ENCODE measurements around the gene URM1. TPM values are rescaled to one million over a fixed set of nuclear protein-coding genes. Genes with fewer than 3 reads are reported as not detected.

URM1 gene
- total RNA-seq, 2 donors from 2014 or later = 41.4 to 83.5 TPM

DNA sequence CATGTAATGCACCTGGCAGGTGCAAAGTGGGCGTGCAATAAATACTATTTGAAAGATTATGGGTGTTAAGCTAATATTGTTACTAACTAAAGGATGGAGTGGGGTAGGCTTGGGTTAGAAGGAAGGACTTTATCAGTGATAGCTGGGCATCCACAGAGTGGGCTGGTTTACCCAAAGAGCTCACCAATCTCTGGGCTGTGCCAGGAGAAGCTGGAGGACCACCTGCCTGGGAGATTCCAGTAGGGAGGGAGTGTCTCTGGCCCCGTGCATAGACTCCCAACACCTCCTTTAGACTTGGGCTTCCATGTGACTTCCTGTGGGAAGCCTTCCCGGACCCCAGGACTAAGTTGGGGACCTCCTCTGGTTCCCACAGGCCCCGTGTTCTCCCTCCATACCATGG, 5.6 kb upstream of the URM1 start:
- no peak for ATAC-seq (replicated peaks)
- Mint-ChIP-seq H3K27ac (no peak overlapping the region), H3K36me3 (ENCODE audit: low read depth) (no peaks in the 10 kb centered on the region), H3K4me1 (peaks cover 5% of the 10 kb centered on the region), H3K9me3 (no peaks in the 10 kb centered on the region), H3K4me3 (no peak overlapping the region), H3K27me3 (no peaks in the 10 kb centered on the region)

DNA sequence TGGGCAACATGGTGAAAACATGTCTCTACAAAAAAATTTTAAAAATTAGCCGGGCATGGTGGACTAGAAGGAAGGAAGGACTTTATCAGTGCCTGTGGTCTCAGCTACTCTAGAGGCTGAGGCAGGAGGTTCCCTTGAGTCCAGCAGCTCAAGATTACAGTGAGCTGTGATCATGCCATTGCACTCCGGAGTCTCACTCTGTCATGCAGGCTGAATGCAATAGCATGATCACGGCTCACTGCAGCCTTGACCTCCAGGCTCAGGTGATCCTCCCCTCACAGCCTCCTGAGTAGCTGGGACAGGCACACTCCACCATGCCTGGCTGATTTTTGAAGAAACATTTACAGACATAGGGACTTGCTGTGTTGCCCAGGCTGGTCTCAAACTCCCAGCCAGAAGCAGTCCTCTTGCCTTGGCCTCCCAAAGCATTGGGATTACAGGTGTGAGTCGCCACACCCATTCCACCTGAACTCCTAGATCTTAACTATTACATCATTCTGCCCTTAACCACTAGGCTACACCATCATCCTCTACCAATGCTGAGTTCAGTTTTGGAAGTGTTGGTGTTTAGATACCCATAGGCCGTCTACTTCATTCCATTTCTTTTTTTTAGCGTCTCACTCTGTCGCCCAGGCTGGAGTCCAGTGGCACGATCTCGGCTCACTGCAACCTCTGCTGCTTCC, 2.0 kb upstream of the URM1 start:
- Mint-ChIP-seq H3K27me3 (no peaks in the 10 kb centered on the region), H3K36me3 (ENCODE audit: low read depth) (peaks cover 29% of the 10 kb centered on the region), H3K9me3 (no peaks in the 10 kb centered on the region), H3K4me1 (peaks cover 22% of the 10 kb centered on the region), H3K4me3 (no peak overlapping the region), H3K27ac (no peak overlapping the region)
- no peak for ATAC-seq (replicated peaks)

DNA sequence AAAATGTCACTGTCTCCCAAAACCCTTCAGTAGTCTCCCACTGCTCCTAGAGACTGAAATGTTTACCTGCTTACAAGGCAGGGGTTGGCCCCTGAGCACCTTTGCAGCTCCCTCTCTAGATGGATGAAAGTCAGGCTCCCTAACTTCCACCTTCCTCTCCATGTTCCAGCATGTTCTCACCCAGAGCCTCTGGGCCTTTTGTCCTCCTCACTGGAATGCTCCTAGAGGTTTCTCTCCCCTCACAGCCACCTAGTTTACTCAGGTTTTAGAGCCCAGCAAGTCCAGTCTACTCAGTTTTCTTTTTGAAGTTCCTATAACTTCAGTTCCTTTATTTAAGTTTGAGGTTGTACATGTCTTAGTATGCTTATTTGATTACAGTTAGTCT, 815 bp upstream of the URM1 start:
- Mint-ChIP-seq H3K4me1 (peaks cover 22% of the 10 kb centered on the region), H3K36me3 (ENCODE audit: low read depth) (peaks cover 29% of the 10 kb centered on the region), H3K9me3 (no peaks in the 10 kb centered on the region), H3K27ac (peak overlapping the region; percentile 97), H3K27me3 (no peaks in the 10 kb centered on the region), H3K4me3 (peak overlapping the region; percentile 98)
- no peak for ATAC-seq (replicated peaks)

DNA sequence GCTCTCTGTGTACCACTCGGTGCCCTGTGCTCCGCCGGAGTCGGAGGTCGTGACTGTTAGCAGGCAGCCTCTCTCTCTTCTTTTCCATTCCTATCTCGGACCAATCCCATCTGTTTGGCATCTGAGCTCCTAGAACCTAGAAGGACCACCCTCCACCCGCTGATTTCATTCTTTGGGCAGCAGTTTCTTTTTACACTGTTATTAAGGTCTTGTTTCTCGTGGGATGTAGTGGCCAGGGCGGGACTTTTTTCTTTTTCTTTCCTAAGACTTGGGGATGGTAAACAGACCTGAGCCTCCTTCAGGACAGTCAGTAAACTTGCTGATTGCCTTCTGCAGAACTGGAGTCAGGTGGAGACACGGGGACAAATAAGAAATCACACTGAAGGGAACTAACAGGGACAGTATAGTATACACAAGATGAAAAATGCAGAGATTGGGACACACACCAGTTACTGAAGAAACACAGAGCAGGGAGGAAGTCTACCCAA, 500 bp downstream of the URM1 start:
- Mint-ChIP-seq H3K27ac (peak overlapping the region; percentile 97), H3K4me3 (peak overlapping the region; percentile 98), H3K4me1 (peaks cover 22% of the 10 kb centered on the region), H3K27me3 (no peaks in the 10 kb centered on the region), H3K9me3 (no peaks in the 10 kb centered on the region), H3K36me3 (ENCODE audit: low read depth) (peaks cover 37% of the 10 kb centered on the region)
- ATAC-seq (replicated peaks) = no peak

DNA sequence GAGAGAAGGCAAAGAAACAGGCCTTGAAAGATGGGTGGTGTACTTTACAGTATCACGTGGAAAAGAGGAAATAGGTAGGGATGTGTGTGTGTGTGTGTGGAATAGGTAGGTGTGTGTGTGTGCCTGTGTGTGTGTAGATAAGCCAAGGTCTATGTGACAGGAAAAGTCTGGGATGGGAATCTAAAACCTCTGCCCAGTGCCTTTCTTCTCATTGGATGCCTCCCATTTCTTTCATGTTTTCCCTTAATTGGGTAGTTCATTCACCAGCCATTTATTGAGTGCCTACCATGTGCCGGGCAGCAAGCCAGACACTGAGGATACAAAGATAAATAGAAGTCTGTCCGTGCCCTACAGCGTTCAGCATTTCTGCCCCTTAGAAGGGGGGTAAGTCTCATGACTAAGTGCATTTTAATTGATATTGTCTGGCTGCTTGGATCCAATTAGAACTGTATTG, 1.0 kb downstream of the URM1 start:
- no peak for ATAC-seq (replicated peaks)
- Mint-ChIP-seq H3K27ac (peak overlapping the region; percentile 97), H3K4me3 (peak overlapping the region; percentile 98), H3K36me3 (ENCODE audit: low read depth) (peaks cover 42% of the 10 kb centered on the region), H3K27me3 (no peaks in the 10 kb centered on the region), H3K9me3 (no peaks in the 10 kb centered on the region), H3K4me1 (peaks cover 22% of the 10 kb centered on the region)

DNA sequence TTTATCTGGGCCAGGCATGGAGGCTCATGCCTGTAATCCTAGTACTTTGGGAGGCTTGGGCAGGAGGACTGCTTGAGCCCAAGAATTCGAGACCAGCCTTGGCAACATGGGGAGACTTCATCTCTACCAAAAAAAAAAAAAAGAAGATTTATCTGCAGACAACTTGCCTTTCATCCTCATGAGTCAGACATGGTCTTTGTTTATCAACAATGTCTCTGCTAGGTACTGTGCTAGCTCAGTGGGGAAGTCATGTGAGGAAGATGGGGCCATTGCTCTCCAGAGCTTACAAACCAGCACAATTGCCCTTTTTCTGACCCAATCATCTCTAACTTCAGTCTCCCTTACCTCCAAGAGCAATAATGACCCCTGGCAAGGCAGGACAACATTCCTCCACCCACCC, 1.6 kb downstream of the URM1 start:
- peak overlapping the region; percentile 98 for H3K4me3 Mint-ChIP-seq
- no peak for ATAC-seq (replicated peaks)
- H3K9me3 Mint-ChIP-seq = no peaks in the 10 kb centered on the region
- H3K27me3 Mint-ChIP-seq = no peaks in the 10 kb centered on the region
- peaks cover 45% of the 10 kb centered on the region for H3K36me3 Mint-ChIP-seq (ENCODE audit: low read depth)
- H3K4me1 Mint-ChIP-seq = peaks cover 22% of the 10 kb centered on the region
- no peak overlapping the region for H3K27ac Mint-ChIP-seq

DNA sequence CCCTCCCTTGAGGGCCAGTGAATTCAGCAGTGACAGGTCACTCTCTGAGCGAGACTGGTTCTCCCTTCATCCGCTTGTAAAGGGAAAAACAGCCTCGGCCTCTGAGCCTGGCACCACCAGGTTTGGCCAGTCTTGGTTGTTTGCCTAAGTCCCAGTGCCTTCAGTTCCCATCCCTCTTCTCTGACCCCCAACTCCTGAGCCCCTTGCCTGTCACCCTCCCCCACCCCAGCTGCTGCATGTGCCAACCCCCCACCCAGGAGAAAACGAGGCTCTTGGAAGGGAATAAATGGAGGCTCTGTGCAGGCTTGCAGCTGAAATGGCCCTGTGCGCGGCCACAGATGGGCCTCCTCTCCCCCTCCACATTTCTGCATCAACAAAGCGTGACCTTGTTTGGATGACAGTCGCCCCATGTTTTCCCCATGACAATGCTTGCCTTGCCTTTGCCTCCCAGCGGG, 3.1 kb downstream of the URM1 start:
- H3K27me3 Mint-ChIP-seq = no peaks in the 10 kb centered on the region
- peaks cover 22% of the 10 kb centered on the region for H3K4me1 Mint-ChIP-seq
- H3K4me3 Mint-ChIP-seq = no peak overlapping the region
- no peaks in the 10 kb centered on the region for H3K9me3 Mint-ChIP-seq
- ATAC-seq (replicated peaks) = no peak
- H3K36me3 Mint-ChIP-seq (ENCODE audit: low read depth) = peaks cover 59% of the 10 kb centered on the region
- H3K27ac Mint-ChIP-seq = no peak overlapping the region

DNA sequence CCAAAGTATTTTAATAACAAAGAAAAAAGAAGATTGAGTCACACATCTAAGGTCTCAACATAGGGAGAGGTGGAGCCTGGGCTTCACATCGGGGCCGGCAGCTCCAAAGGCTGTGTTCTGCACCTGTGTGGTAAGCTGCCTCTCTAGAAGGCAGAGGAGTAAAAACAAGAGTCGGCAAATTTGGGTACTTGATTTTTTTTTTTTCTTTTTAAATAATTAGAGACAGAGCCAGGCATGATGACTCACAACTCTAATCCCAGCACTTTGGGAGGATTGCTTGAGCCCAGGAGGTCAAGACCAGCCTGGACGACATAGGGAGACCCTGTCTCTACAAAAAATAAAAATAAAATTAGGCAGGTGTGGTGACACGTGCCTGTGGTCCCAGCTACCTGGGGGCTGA, 4.7 kb downstream of the URM1 start:
- Mint-ChIP-seq H3K4me3 (no peak overlapping the region), H3K36me3 (ENCODE audit: low read depth) (peaks cover 71% of the 10 kb centered on the region), H3K9me3 (no peaks in the 10 kb centered on the region), H3K27ac (no peak overlapping the region), H3K27me3 (no peaks in the 10 kb centered on the region), H3K4me1 (peaks cover 16% of the 10 kb centered on the region)
- no peak for ATAC-seq (replicated peaks)

DNA sequence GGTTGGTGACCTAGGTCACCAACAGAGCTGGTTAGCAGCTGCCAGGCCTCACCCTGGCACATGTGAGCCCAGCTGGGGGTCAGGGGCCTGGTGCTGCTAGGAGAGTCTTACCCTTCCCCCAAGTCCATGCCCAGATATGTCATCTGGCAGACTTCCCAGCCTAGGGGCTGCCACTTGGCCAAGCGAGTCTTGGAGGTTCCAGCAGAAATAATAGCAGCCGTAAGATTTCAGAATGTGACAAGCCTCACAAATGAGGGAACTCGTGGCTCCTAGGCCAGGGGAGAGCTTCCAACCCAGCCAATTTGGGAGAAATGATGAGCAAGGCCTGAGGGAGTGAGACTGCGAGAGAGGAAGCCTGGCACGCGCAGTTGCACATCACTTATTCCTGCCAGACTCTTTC, 11.1 kb downstream of the URM1 start:
- H3K4me1 Mint-ChIP-seq = no peaks in the 10 kb centered on the region
- ATAC-seq (replicated peaks) = no peak
- H3K9me3 Mint-ChIP-seq = no peaks in the 10 kb centered on the region
- peaks cover 53% of the 10 kb centered on the region for H3K36me3 Mint-ChIP-seq (ENCODE audit: low read depth)
- no peaks in the 10 kb centered on the region for H3K27me3 Mint-ChIP-seq
- H3K4me3 Mint-ChIP-seq = no peak overlapping the region
- no peak overlapping the region for H3K27ac Mint-ChIP-seq

DNA sequence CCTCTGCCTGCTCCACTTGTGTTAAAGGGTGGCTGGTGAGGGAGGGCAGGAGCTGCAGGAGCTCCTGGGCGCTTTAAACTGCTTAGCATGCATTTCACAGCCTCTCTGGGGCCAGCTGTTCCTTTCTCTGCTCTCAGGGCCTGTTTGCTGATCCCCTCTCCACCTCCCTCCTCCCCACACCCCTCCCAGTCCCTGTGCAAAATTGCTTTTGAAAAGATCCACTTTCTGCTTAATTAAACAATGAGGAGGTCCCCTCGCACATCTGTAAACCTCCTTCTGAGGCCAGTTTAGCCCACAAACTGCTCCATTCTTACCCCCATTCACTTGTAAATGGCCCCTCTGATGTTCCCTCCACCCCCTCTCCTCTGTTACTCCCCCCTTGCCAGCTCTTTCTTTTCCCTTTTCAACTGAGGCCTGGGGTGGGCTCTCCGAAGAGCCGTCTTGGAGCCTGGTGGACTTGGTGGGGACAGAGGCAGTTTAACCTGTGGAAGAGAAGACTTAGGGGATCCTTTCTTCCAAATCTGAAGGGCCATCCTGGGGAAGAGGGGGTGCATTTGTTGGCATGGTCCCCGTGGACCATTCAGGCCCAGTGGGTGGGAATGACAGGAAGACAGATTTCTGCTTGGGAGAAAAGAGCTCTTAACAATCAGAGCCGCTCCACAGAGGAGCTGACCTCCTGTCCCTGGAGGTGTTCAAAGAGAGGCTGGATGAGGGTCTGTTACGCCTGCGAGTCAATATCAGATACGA, 12.0 kb downstream of the URM1 start:
- H3K4me1 Mint-ChIP-seq = no peaks in the 10 kb centered on the region

DNA sequence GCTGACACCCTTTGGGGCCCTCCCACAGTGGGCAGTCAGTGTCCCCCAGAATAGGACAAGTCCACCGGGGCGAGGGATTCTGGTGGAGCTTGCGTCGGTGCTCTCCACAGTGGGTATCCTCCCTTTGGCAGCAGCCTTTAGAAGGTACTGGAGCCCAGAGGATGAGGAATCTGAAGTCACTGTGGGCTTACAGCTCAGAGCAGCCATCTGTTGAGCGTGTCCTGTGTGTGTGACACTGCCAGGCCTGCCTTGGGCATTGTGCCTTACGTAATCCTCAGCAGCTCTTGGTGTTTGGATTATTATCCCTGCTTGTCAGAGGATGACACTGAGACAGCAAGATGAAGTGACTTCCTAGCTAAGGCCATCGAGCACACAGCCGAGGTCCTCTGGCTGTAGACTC, 12.6 kb downstream of the URM1 start:
- Mint-ChIP-seq H3K27ac (no peak overlapping the region), H3K36me3 (ENCODE audit: low read depth) (peaks cover 54% of the 10 kb centered on the region)

More for the DNA sequence above, 12.0 kb downstream of the URM1 start:
- H3K27me3 Mint-ChIP-seq = no peaks in the 10 kb centered on the region
- no peak overlapping the region for H3K27ac Mint-ChIP-seq
- H3K36me3 Mint-ChIP-seq (ENCODE audit: low read depth) = peaks cover 56% of the 10 kb centered on the region
- ATAC-seq (replicated peaks) = no peak
- no peaks in the 10 kb centered on the region for H3K9me3 Mint-ChIP-seq
- no peak overlapping the region for H3K4me3 Mint-ChIP-seq

DNA sequence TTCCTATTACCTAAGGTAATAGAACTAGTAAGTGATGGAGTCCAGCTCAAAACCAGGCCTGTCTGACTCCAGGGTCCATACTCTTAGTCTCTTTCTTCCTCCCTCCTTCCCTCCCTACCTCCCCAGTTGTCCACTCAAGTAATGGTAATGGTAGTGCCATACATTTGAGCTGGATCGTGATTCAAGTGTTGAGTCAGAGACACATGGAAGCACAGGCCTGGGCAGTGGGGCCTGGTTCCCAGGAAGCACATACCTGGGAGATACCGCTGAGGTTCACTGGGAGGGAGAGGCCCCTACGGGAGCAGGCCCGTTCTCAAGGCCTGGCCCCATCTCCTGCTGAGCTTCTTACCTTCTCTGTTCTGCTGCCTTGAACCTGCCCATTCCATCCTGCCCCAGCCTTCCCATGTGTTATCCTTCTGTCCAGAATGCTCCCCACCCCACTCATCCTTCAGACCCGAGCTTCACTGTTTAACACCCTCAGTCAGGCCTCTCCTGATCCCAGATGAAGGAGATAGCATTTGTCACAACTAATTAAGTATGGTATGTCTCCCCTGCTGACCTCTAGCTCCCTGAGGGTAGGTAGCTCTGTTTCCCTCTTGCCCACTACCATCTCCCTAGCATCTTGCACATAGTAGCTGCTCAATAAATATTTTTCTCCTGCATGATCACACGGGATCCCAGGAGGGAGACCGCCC, 13.8 kb downstream of the URM1 start:
- Mint-ChIP-seq H3K27me3 (no peaks in the 10 kb centered on the region), H3K4me1 (no peaks in the 10 kb centered on the region), H3K9me3 (no peaks in the 10 kb centered on the region), H3K4me3 (no peak overlapping the region), H3K27ac (no peak overlapping the region), H3K36me3 (ENCODE audit: low read depth) (peaks cover 54% of the 10 kb centered on the region)
- no peak for ATAC-seq (replicated peaks)

More for the DNA sequence above, 12.6 kb downstream of the URM1 start:
- no peaks in the 10 kb centered on the region for H3K9me3 Mint-ChIP-seq
- H3K4me3 Mint-ChIP-seq = no peak overlapping the region
- no peak for ATAC-seq (replicated peaks)
- H3K27me3 Mint-ChIP-seq = no peaks in the 10 kb centered on the region
- H3K4me1 Mint-ChIP-seq = no peaks in the 10 kb centered on the region

DNA sequence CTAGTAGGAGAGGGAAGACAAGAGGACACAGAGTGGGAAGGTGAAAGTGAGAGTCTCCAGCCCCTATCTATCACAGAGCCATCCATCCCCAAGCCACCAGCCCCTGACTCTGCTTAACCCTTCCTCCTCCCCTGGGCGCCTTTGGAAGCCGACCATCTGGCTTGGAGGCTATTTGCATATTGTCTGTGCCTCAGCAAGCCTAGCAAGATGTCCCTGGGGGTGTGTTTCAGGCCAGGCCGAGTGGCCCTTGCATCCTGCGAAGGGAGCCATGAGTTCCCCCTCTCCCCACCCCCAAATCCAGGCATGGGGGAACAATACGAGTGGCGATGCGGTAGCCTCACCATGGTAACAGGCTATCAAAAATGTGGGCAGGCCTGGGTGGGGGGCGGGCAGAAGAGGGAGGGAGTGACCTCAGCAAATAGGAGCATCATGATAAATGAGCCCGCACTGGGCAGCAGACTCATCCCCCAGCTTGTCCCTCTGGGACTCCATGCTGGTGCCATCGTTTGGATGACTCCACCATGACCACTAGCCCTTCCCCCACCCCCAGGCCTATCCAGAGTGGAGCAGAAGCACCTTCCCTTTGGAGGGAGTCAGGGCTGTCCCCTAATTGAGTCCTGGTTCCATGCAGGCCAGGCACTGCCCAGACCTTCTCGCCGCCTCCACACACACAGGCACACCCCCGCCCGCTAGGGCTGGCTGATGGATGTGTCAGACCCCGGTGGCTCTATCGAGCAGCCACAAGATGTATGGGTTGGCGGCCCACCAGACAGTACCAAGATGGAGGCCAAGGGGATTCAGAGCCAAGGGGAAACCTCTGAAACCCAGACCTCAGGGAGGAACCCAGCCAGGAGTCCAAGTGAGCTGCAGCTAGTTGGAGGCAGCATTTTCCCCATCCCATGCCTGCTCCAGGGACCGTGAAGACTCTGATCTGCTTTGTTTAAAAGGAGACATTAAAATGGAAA, 14.6 kb downstream of the URM1 start:
- Mint-ChIP-seq H3K27ac (no peak overlapping the region), H3K27me3 (no peaks in the 10 kb centered on the region), H3K9me3 (no peaks in the 10 kb centered on the region), H3K36me3 (ENCODE audit: low read depth) (peaks cover 49% of the 10 kb centered on the region), H3K4me3 (no peak overlapping the region), H3K4me1 (no peaks in the 10 kb centered on the region)
- ATAC-seq (replicated peaks) = no peak

DNA sequence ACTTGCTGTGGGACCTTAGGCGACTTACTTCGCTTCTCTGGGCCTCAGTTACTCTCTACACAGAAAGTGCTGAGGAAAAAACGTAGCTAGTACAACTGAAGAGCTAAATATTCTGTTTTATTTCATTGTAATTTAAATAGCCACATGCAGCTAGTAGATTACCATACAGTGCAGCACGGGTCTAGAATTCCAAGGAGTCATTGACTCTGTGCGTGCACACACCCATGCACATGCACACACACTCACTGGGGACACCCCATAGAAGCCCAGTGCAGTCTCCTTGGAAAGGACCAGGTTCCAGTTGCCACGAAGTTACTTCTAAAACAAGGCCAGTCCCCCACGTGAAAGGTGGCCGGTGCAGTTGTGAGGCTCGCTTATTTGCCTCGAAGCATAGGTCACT, 17.0 kb downstream of the URM1 start:
- H3K4me1 Mint-ChIP-seq = no peaks in the 10 kb centered on the region
- no peak for ATAC-seq (replicated peaks)
- no peak overlapping the region for H3K27ac Mint-ChIP-seq
- no peaks in the 10 kb centered on the region for H3K27me3 Mint-ChIP-seq
- no peak overlapping the region for H3K4me3 Mint-ChIP-seq
- H3K9me3 Mint-ChIP-seq = no peaks in the 10 kb centered on the region
- peaks cover 51% of the 10 kb centered on the region for H3K36me3 Mint-ChIP-seq (ENCODE audit: low read depth)

Data from activated T-helper 17 cell treated with anti-CD3 and anti-CD28 coated beads, Interleukin-2, amount 50 U/mL, for 72 hours (primary cell).